GM12891 (cell line): ENCODE results near the gene ANP32A.

ENCODE experiments used
- POLR2A ChIP-seq: IDR thresholded peaks from 2 replicates; pipeline ENCODE4 v1.6.1; 2011; ENCODE audit warnings: low read depth, low read length, control low read depth
- POLR2AphosphoS5 ChIP-seq: IDR thresholded peaks from 2 replicates; pipeline ENCODE4 v1.6.1; 2011; ENCODE audit warnings: low read depth, low read length, control low read depth
- SPI1 ChIP-seq: IDR thresholded peaks from 2 replicates; pipeline ENCODE4 v1.6.1; 2011; ENCODE audit warnings: low read depth, low read length, control low read depth
- TAF1 ChIP-seq: IDR thresholded peaks from 2 replicates; pipeline ENCODE4 v1.6.1; 2011; ENCODE audit warnings: low read depth, low read length, control low read depth

DNA sequence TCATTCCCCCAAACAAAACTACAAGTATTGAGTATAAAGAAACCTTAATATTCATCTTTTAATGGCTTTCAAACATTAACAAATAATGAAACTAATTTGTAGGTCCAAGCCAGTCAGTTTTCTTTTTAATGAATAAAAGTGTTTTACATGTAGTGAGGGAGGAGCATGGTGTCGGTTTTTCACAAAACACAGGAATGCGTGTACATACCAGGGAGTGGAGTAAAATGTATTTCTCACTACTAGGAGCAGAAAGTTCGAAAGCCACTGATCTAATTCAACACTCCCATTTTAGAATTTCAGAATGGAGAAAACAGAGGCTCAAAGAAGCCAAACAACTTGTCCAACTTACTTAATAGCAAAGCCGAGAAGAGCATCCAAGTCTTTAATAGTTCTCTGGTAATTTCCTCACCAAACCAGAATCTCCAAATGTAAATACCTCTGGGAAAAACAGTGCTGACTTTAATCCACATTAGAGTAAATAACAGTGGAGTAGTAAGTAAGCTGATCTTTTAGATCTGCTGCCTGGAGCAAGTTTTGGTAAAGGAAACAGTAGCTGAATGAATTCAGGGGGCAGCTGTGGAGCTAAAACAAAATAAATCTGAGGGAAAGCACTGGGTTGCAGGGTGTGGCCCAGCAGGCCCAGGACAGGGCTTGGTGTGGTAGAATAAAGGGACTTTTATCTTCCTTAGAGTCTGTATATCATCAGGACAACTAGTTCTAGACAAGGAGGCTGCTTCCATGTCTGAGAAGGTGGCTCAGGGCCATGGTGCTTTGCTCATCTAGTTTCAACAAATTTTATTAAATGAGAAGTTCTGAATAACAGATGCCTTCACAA lies 7.9 kb downstream of the ANP32A start:
- TF ChIP-seq TAF1 = no peak
- no peak for TF ChIP-seq POLR2A
- TF ChIP-seq SPI1 = no peak
- TF ChIP-seq POLR2AphosphoS5 = no peak
